ENCODE results near the gene NPTX1.

The NPTX1 gene

DNA sequence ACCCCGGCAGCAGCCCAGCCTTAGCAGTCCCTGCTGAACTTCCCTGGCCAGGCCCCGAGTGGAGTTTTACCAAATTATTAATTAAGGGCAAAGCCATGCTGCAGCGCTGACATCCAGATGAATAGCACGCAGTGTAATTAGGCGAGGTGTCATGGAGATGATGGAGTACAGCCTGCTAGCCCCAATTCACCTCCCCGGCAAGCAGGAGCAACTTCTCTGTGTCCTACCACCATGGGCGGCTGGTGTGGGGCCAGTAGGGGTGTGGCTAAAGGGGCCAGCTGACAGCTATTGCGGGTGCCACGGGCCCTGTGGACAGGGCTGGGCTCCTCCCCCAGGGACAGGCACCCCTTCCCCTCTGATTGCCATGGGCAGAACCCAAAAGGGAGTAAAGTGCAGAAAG lies 36.9 kb downstream of the NPTX1 start:
- POLR2A ChIA-PET = no interaction called here
- H3K4me1 ChIP-seq (ENCODE audit: control extremely low read depth in 1 of 4, control insufficient read depth in 4 of 4, insufficient read depth in 4 of 4, low read length in 3 of 4) = no peaks in the 10 kb centered on the region

DNA sequence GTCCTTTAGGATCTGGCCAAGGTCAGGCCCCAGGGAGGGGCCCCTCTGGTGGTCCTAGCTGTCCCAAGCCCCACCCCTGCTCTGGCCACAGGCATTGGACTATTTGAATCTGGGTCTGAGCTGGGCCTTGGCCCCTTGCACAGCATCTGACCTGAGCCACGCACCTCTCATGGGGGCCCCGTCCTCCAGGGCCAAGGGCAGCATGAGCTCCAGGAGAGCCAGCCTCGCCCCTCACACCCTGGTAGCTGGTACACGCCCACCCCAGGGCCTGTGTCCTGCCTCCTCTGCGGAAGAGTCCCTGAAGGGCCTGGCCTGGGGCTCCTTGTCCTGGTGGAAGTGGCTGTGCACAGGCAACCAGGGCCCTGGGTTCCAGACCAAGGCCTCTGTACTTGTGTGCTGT lies 37.6 kb downstream of the NPTX1 start:
- CTCF ChIA-PET = interaction anchor here (1.1 to 4.3 kb wide), 2 partner anchors 11 to 193 kb away, joined by 3 to 14 read pairs; no protein-coding TSS in a partner anchor

More for the DNA sequence above, 36.9 kb downstream of the NPTX1 start:
- H3K27ac ChIP-seq (ENCODE audit: insufficient read depth in 1 of 2, low read depth in 1 of 2, low read length in 2 of 2, poor library complexity in 1 of 2, severe bottlenecking in 2 of 2) = no peak overlapping the region
- H3K36me3 ChIP-seq (ENCODE audit: control insufficient read depth in 4 of 4, insufficient read depth in 4 of 4, low read length in 3 of 4) = no peaks in the 10 kb centered on the region
- no peaks in the 10 kb centered on the region for H3K9me3 ChIP-seq (ENCODE audit: control extremely low read depth in 1 of 5, control insufficient read depth in 4 of 5, insufficient read depth in 2 of 5, low read depth in 1 of 5, low read length in 4 of 5)
- WGBS (ENCODE audit: insufficient coverage) = 97% methylated on average over 7 of the region's 9 CpGs
- H3K4me3 ChIP-seq (ENCODE audit: control insufficient read depth in 1 of 7, extremely low read depth in 1 of 7, insufficient read depth in 4 of 7, low read depth in 2 of 7, low read length in 6 of 7) = no peak overlapping the region
- no peak for DNase-seq
- peaks cover 0 to 4% (median 0%) of the 10 kb centered on the region in 5 experiments for H3K27me3 ChIP-seq (replicated peaks in 2 of 5; ENCODE audit: control insufficient read depth in 4 of 5, insufficient read depth in 5 of 5, low read length in 4 of 5)
- CTCF ChIA-PET = interaction anchor here (1.1 to 4.3 kb wide), 2 partner anchors 12 to 192 kb away, joined by 3 to 14 read pairs; no protein-coding TSS in a partner anchor

DNA sequence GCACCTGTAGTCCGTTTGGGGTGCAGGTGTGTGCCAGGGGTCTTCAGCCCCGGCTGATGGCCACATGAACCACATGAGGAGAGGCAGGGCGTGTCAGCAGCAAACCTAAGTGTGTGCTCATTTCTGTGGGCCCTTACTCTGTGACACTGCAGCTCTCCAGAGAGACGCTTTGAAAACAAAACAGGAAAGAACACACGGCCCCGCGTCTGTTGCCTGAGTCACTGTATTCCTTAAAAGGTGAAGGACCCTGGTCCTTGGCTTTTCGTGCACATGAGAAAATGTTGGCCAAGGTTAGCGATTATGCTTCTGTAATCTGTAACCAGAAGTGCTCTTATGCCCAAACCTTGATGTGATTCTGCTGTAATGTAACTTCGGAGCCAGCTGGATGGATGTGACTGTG lies 38.9 kb downstream of the NPTX1 start:
- H3K27ac ChIP-seq (ENCODE audit: insufficient read depth in 1 of 2, low read depth in 1 of 2, low read length in 2 of 2, poor library complexity in 1 of 2, severe bottlenecking in 2 of 2) = no peak overlapping the region
- no peak for DNase-seq
- POLR2A ChIA-PET = no interaction called here
- no peaks in the 10 kb centered on the region for H3K27me3 ChIP-seq (replicated peaks in 2 of 5; ENCODE audit: control insufficient read depth in 4 of 5, insufficient read depth in 5 of 5, low read length in 4 of 5)
- no peak overlapping the region for H3K4me3 ChIP-seq (ENCODE audit: control insufficient read depth in 1 of 7, extremely low read depth in 1 of 7, insufficient read depth in 4 of 7, low read depth in 2 of 7, low read length in 6 of 7)
- 95% methylated on average over 10 of the region's 10 CpGs for WGBS (ENCODE audit: insufficient coverage)
- CTCF ChIA-PET = interaction anchor here (0.6 to 4.3 kb wide), 2 partner anchors 10 to 20 kb away, joined by 3 to 14 read pairs; no protein-coding TSS in a partner anchor
- no peaks in the 10 kb centered on the region for H3K36me3 ChIP-seq (ENCODE audit: control insufficient read depth in 4 of 4, insufficient read depth in 4 of 4, low read length in 3 of 4)
- H3K9me3 ChIP-seq (ENCODE audit: control extremely low read depth in 1 of 5, control insufficient read depth in 4 of 5, insufficient read depth in 2 of 5, low read depth in 1 of 5, low read length in 4 of 5) = no peaks in the 10 kb centered on the region
- no peaks in the 10 kb centered on the region for H3K4me1 ChIP-seq (ENCODE audit: control extremely low read depth in 1 of 4, control insufficient read depth in 4 of 4, insufficient read depth in 4 of 4, low read length in 3 of 4)

More for the DNA sequence above, 37.6 kb downstream of the NPTX1 start:
- no peak for DNase-seq
- WGBS (ENCODE audit: insufficient coverage) = 97% methylated on average over 5 of the region's 5 CpGs
- no peaks in the 10 kb centered on the region for H3K36me3 ChIP-seq (ENCODE audit: control insufficient read depth in 4 of 4, insufficient read depth in 4 of 4, low read length in 3 of 4)
- POLR2A ChIA-PET = no interaction called here
- no peak overlapping the region for H3K27ac ChIP-seq (ENCODE audit: insufficient read depth in 1 of 2, low read depth in 1 of 2, low read length in 2 of 2, poor library complexity in 1 of 2, severe bottlenecking in 2 of 2)
- H3K4me1 ChIP-seq (ENCODE audit: control extremely low read depth in 1 of 4, control insufficient read depth in 4 of 4, insufficient read depth in 4 of 4, low read length in 3 of 4) = no peaks in the 10 kb centered on the region
- peaks cover 0 to 4% (median 0%) of the 10 kb centered on the region in 5 experiments for H3K27me3 ChIP-seq (replicated peaks in 2 of 5; ENCODE audit: control insufficient read depth in 4 of 5, insufficient read depth in 5 of 5, low read length in 4 of 5)
- H3K4me3 ChIP-seq (ENCODE audit: control insufficient read depth in 1 of 7, extremely low read depth in 1 of 7, insufficient read depth in 4 of 7, low read depth in 2 of 7, low read length in 6 of 7) = no peak overlapping the region
- H3K9me3 ChIP-seq (ENCODE audit: control extremely low read depth in 1 of 5, control insufficient read depth in 4 of 5, insufficient read depth in 2 of 5, low read depth in 1 of 5, low read length in 4 of 5) = no peaks in the 10 kb centered on the region

DNA sequence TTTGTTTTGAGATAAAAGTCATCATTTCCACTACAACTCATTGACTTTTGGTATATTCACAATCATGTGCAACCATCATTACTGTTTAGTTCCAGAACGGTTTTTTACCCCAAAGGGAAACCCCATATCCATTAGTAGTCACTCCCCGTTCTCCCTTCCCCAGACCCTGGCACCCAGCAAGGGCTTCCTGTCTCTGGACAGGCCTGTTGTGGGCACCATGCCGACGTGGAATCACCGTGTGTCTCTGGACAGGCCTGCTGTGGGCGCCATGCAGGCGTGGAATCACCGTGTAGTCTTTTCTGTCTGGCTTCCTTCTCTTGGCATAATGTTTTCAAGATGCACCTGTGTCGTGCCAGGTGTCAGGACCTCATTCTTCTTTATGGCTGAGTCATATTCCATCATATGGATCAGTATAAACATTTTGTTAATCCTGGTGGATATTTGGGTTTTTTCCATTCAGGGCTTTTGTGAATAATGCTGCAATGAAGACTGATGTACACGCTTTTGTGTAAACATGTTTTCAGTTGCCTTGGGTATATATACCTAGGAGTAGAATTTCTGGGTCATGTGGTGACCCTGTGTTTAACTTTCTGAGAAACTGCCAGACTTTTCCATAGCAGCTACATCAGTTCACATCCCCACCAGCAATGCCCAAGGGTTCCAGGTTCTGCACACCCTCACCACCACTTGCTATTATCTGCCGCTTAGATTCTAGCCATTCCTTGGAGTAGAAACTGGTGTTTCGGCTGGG lies 42.3 kb downstream of the NPTX1 start:
- POLR2A ChIA-PET = no interaction called here

GRCh38 chr17:80432961-80433550 lies 43.4 kb downstream of the NPTX1 start:
- ChIA-PET CTCF (interaction anchor here (1.5 kb wide), 1 partner anchor 537 kb away, joined by 5 read pairs; no protein-coding TSS in a partner anchor), POLR2A (no interaction called here)
- Histone ChIP-seq H3K4me3 (ENCODE audit: control insufficient read depth in 1 of 7, extremely low read depth in 1 of 7, insufficient read depth in 4 of 7, low read depth in 2 of 7, low read length in 6 of 7) (no peak overlapping the region), H3K27ac (ENCODE audit: insufficient read depth in 1 of 2, low read depth in 1 of 2, low read length in 2 of 2, poor library complexity in 1 of 2, severe bottlenecking in 2 of 2) (no peak overlapping the region), H3K27me3 (replicated peaks in 2 of 5; ENCODE audit: control insufficient read depth in 4 of 5, insufficient read depth in 5 of 5, low read length in 4 of 5) (no peaks in the 10 kb centered on the region), H3K9me3 (ENCODE audit: control extremely low read depth in 1 of 5, control insufficient read depth in 4 of 5, insufficient read depth in 2 of 5, low read depth in 1 of 5, low read length in 4 of 5) (no peaks in the 10 kb centered on the region), H3K36me3 (ENCODE audit: control insufficient read depth in 4 of 4, insufficient read depth in 4 of 4, low read length in 3 of 4) (no peaks in the 10 kb centered on the region), H3K4me1 (ENCODE audit: control extremely low read depth in 1 of 4, control insufficient read depth in 4 of 4, insufficient read depth in 4 of 4, low read length in 3 of 4) (no peaks in the 10 kb centered on the region)
- 100% methylated on average over 6 of the region's 6 CpGs for WGBS (ENCODE audit: insufficient coverage)
- no peak for DNase-seq

More for the DNA sequence above, 42.3 kb downstream of the NPTX1 start:
- no peak overlapping the region for H3K4me3 ChIP-seq (ENCODE audit: control insufficient read depth in 1 of 7, extremely low read depth in 1 of 7, insufficient read depth in 4 of 7, low read depth in 2 of 7, low read length in 6 of 7)
- H3K27me3 ChIP-seq (replicated peaks in 2 of 5; ENCODE audit: control insufficient read depth in 4 of 5, insufficient read depth in 5 of 5, low read length in 4 of 5) = no peaks in the 10 kb centered on the region
- no peaks in the 10 kb centered on the region for H3K4me1 ChIP-seq (ENCODE audit: control extremely low read depth in 1 of 4, control insufficient read depth in 4 of 4, insufficient read depth in 4 of 4, low read length in 3 of 4)
- H3K36me3 ChIP-seq (ENCODE audit: control insufficient read depth in 4 of 4, insufficient read depth in 4 of 4, low read length in 3 of 4) = no peaks in the 10 kb centered on the region
- H3K9me3 ChIP-seq (ENCODE audit: control extremely low read depth in 1 of 5, control insufficient read depth in 4 of 5, insufficient read depth in 2 of 5, low read depth in 1 of 5, low read length in 4 of 5) = no peaks in the 10 kb centered on the region
- H3K27ac ChIP-seq (ENCODE audit: insufficient read depth in 1 of 2, low read depth in 1 of 2, low read length in 2 of 2, poor library complexity in 1 of 2, severe bottlenecking in 2 of 2) = no peak overlapping the region
- 94% methylated on average over 11 of the region's 12 CpGs for WGBS (ENCODE audit: insufficient coverage)
- CTCF ChIA-PET = interaction anchor here (1.5 kb wide), 1 partner anchor 536 kb away, joined by 5 read pairs; no protein-coding TSS in a partner anchor
- no peak for DNase-seq

DNA sequence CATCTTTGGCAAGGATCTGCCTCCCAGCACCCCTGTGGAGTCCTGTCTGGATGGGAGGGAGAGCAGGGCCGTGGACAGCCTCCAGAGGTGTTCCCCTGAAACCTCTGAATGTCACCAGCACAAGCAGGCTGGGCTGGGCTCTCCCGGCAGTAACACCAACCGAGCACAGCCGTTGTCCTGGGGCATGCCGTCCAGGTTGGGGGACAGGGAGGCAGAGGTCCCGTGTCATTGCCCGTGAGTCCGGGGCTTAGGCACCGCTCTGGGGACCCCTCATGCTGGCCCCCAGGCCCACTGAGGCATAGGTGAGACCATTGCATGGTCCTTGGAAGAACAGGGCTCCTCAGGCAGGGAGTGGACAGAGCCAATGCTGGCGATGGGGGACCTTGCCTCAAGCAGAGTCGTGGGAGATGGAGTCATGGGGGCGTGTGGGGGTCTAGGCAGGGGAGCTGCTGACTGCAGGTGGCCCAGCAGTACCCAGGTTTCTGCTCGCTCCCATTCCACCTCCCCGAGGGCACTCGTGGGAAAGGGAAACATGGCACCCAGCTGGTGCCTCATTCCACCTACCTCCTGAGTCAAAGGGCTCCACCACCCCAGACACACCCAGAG lies 44.0 kb downstream of the NPTX1 start:
- no peaks in the 10 kb centered on the region for H3K36me3 ChIP-seq (ENCODE audit: control insufficient read depth in 4 of 4, insufficient read depth in 4 of 4, low read length in 3 of 4)
- H3K9me3 ChIP-seq (ENCODE audit: control extremely low read depth in 1 of 5, control insufficient read depth in 4 of 5, insufficient read depth in 2 of 5, low read depth in 1 of 5, low read length in 4 of 5) = no peaks in the 10 kb centered on the region
- DNase-seq = no peak
- 97% methylated on average over 15 of the region's 15 CpGs for WGBS (ENCODE audit: insufficient coverage)
- CTCF ChIA-PET = no interaction called here
- POLR2A ChIA-PET = no interaction called here
- H3K27me3 ChIP-seq (replicated peaks in 2 of 5; ENCODE audit: control insufficient read depth in 4 of 5, insufficient read depth in 5 of 5, low read length in 4 of 5) = no peaks in the 10 kb centered on the region
- no peaks in the 10 kb centered on the region for H3K4me1 ChIP-seq (ENCODE audit: control extremely low read depth in 1 of 4, control insufficient read depth in 4 of 4, insufficient read depth in 4 of 4, low read length in 3 of 4)
- no peak overlapping the region for H3K27ac ChIP-seq (ENCODE audit: insufficient read depth in 1 of 2, low read depth in 1 of 2, low read length in 2 of 2, poor library complexity in 1 of 2, severe bottlenecking in 2 of 2)
- no peak overlapping the region for H3K4me3 ChIP-seq (ENCODE audit: control insufficient read depth in 1 of 7, extremely low read depth in 1 of 7, insufficient read depth in 4 of 7, low read depth in 2 of 7, low read length in 6 of 7)

All from common myeloid progenitor, CD34-positive (primary cell).